ENCODE data around the gene SMLR1.

The SMLR1 gene

DNA sequence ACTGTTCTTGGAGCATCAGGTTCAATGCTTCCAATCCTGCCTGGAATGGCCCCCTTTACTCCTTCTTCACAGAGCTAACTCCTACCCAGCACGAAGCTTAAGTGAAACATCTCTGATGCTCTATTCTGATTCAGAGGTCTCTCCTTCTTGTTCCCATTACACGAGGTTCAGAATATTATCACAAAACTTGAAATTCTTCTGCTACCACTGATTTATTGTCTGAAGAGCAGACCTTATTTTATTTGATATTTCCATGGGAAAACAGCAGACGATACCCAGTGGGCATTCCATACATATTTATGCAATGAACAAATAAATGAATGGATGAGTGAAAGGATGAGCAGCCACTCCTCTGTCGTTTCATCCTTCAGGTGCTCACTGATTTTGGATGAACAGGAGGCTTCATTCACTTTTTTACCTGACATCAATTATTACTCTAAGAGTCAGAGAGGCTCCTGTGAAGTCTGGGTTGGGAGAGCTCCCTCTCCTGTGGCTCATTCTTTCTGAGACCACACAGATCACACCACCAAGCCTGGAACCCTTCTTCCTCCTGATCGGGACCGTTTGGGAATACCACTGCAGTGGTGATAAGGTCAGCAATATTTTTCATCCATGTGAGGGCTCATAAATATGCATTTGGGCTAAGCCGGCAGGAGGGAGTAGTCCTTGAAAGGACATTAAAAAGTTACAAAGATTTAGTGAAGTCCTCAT is 25.8 kb downstream of the SMLR1 start:
- H3K27ac ChIP-seq = no peak overlapping the region

GRCh38 chr6:130853555-130854183 is 26.5 kb downstream of the SMLR1 start:
- H3K27ac ChIP-seq = no peak overlapping the region
- no peak for TF ChIP-seq ZFX (IDR thresholded peaks at IDR 0.05; ENCODE audit: borderline replicate concordance)
- no peak for TF ChIP-seq CTCF (IDR thresholded peaks at IDR 0.05)

More for the DNA sequence above, 25.8 kb downstream of the SMLR1 start:
- TF ChIP-seq ZFX (IDR thresholded peaks at IDR 0.05; ENCODE audit: borderline replicate concordance) (no peak), CTCF (IDR thresholded peaks at IDR 0.05) (no peak)

- TF ChIP-seq CTCF (IDR thresholded peaks at IDR 0.05) = no peak
- TF ChIP-seq ZFX (IDR thresholded peaks at IDR 0.05; ENCODE audit: borderline replicate concordance) = no peak
- no peak overlapping the region for H3K27ac ChIP-seq
Observed at GRCh38 chr6:130858054-130858453, 30.8 kb downstream of the SMLR1 start.

DNA sequence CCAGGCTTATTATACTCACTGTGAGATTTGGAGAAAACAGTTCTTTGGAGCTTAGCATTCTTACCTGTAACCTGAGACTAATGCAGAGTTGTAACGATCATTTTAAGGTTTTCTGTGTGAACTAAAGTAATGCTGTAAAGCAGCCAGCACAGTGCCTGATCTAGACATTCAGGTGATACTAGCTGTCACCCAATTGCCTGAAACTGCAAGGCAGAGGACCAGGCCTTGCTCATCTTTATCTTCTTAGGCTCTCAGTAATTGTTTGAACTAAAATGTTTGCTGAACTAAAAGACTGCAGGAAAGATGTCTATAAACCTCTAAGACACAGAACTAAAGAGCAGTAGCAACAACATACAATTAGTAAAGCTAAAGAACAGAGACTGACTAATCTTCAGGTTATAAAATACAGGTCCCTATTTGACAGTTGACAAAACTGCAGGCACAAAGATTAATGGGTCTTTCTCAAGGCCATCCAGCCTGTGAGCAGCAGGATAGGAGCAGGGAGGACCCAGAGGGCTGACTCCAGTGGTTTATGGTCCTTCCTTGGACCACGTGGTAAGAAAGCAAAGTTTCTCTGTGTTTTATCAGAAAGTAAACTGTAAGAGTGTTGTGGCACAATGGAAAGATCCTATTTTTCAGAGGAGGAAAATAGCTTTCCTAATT is 31.4 kb downstream of the SMLR1 start:
- no peak for TF ChIP-seq CTCF (IDR thresholded peaks at IDR 0.05)
- TF ChIP-seq ZFX (IDR thresholded peaks at IDR 0.05; ENCODE audit: borderline replicate concordance) = no peak
- no peak overlapping the region for H3K27ac ChIP-seq

GRCh38 chr6:130859161-130859867 is 32.1 kb downstream of the SMLR1 start:
- TF ChIP-seq CTCF (IDR thresholded peaks at IDR 0.05) = no peak
- no peak for TF ChIP-seq ZFX (IDR thresholded peaks at IDR 0.05; ENCODE audit: borderline replicate concordance)
- no peak overlapping the region for H3K27ac ChIP-seq

- TF ChIP-seq CTCF (IDR thresholded peaks at IDR 0.05) (no peak), ZFX (IDR thresholded peaks at IDR 0.05; ENCODE audit: borderline replicate concordance) (no peak)
- no peak overlapping the region for H3K27ac ChIP-seq
Observed at GRCh38 chr6:130862370-130862769, 35.2 kb downstream of the SMLR1 start.

All from 22Rv1 (cell line).